Measurements from ENCODE around the gene PDE3A.

PDE3A gene

GRCh38 chr12:20424841-20425240 lies 56.5 kb downstream of the PDE3A start:
- DNase-seq (ENCODE audit: low spot score) = no peak

- no peak for DNase-seq (ENCODE audit: low spot score)
Observed at GRCh38 chr12:20426191-20426590, 57.9 kb downstream of the PDE3A start.

- no peak for DNase-seq (ENCODE audit: low spot score)
Observed at GRCh38 chr12:20426957-20427356, 58.6 kb downstream of the PDE3A start.

GRCh38 chr12:20429852-20430251 lies 61.5 kb downstream of the PDE3A start:
- no peak for DNase-seq (ENCODE audit: low spot score)

- no peak for DNase-seq (ENCODE audit: low spot score)
Observed at GRCh38 chr12:20432290-20432689, 64.0 kb downstream of the PDE3A start.

- DNase-seq (ENCODE audit: low spot score) = no peak
Observed at GRCh38 chr12:20434996-20435395, 66.7 kb downstream of the PDE3A start.

- no peak for DNase-seq (ENCODE audit: low spot score)
Observed at GRCh38 chr12:20436316-20436715, 68.0 kb downstream of the PDE3A start.

GRCh38 chr12:20438299-20438779 lies 70.0 kb downstream of the PDE3A start:
- no peak for DNase-seq (ENCODE audit: low spot score)

GRCh38 chr12:20439626-20440025 lies 71.3 kb downstream of the PDE3A start:
- no peak for DNase-seq (ENCODE audit: low spot score)

GRCh38 chr12:20440408-20440807 lies 72.1 kb downstream of the PDE3A start:
- no peak for DNase-seq (ENCODE audit: low spot score)

GRCh38 chr12:20442322-20442721 lies 74.0 kb downstream of the PDE3A start:
- no peak for DNase-seq (ENCODE audit: low spot score)

GRCh38 chr12:20443255-20443654 lies 74.9 kb downstream of the PDE3A start:
- DNase-seq (ENCODE audit: low spot score) = no peak

- no peak for DNase-seq (ENCODE audit: low spot score)
Observed at GRCh38 chr12:20443792-20444191, 75.5 kb downstream of the PDE3A start.

GRCh38 chr12:20444595-20445170 lies 76.3 kb downstream of the PDE3A start:
- no peak for DNase-seq (ENCODE audit: low spot score)

- DNase-seq (ENCODE audit: low spot score) = no peak
Observed at GRCh38 chr12:20445687-20446086, 77.3 kb downstream of the PDE3A start.

GRCh38 chr12:20446836-20447235 lies 78.5 kb downstream of the PDE3A start:
- DNase-seq (ENCODE audit: low spot score) = no peak

GRCh38 chr12:20448781-20449180 lies 80.4 kb downstream of the PDE3A start:
- no peak for DNase-seq (ENCODE audit: low spot score)

- DNase-seq (ENCODE audit: low spot score) = no peak
Observed at GRCh38 chr12:20450591-20451180, 82.3 kb downstream of the PDE3A start.

GRCh38 chr12:20451761-20452160 lies 83.4 kb downstream of the PDE3A start:
- no peak for DNase-seq (ENCODE audit: low spot score)

- peak; percentile 28 for DNase-seq (ENCODE audit: low spot score)
Observed at GRCh38 chr12:20452496-20453010, 84.2 kb downstream of the PDE3A start.

- DNase-seq (ENCODE audit: low spot score) = no peak
Observed at GRCh38 chr12:20453756-20454310, 85.5 kb downstream of the PDE3A start.

GRCh38 chr12:20455001-20455706 lies 86.8 kb downstream of the PDE3A start:
- DNase-seq (ENCODE audit: low spot score) = no peak

GRCh38 chr12:20457582-20457981 lies 89.2 kb downstream of the PDE3A start:
- no peak for DNase-seq (ENCODE audit: low spot score)

Data from HuH-7 (cell line).